Measurements from ENCODE around the gene KCNG2. TPM values are rescaled to one million over a fixed set of nuclear protein-coding genes. Genes with fewer than 3 reads are reported as not detected.

KCNG2 gene
- polyA plus RNA-seq, 1 of the 3 experiments (the other 2 are of a cell fraction), result not detected

- H3K4me1 ChIP-seq (ENCODE audit: control insufficient read depth in 1 of 2, insufficient read depth in 2 of 2, low read depth in 1 of 2, low read length in 1 of 2), result no peaks in the 10 kb centered on the region
- 91% methylated on average over 22 of the region's 24 CpGs for WGBS (ENCODE audit: low lambda C conversion rate)
- POLR2A ChIA-PET, result no interaction called here
Measured at GRCh38 chr18:79921984-79922965, 124.5 kb downstream of the KCNG2 start.

GRCh38 chr18:79922971-79923411 lies 125.3 kb downstream of the KCNG2 start:
- H3K9me3 ChIP-seq, result no peaks in the 10 kb centered on the region
- H3K9me2 ChIP-seq, result no peaks in the 10 kb centered on the region
- no peak overlapping the region for H3K4me3 ChIP-seq (ENCODE audit: low read depth in 2 of 2, low read length in 1 of 2)
- WGBS (ENCODE audit: low lambda C conversion rate), result 95% methylated on average over 17 of the region's 17 CpGs
- CTCF ChIA-PET, result no interaction called here
- peaks cover 2% of the 10 kb centered on the region; the same call in 1 of the 2 replicates for H3K79me2 ChIP-seq (ENCODE audit: insufficient read depth)
- no peak for DNase-seq
- no peak overlapping the region for H2AFZ ChIP-seq (ENCODE audit: low read depth)
- no peaks in the 10 kb centered on the region for H3K27me3 ChIP-seq (ENCODE audit: insufficient read depth)
- H3K4me2 ChIP-seq, result no peak overlapping the region
- H4K20me1 ChIP-seq (ENCODE audit: insufficient read depth), result no peaks in the 10 kb centered on the region
- no peaks in the 10 kb centered on the region for H3F3A ChIP-seq (replicated peaks; ENCODE audit: insufficient read depth)
- no peak overlapping the region for H3K27ac ChIP-seq (ENCODE audit: low read depth in 2 of 2, low read length in 1 of 2)
- POLR2A ChIA-PET, result no interaction called here
- no peak for TF ChIP-seq GABPA (IDR thresholded peaks at IDR 0.05; ENCODE audit: low read depth)
- TF ChIP-seq RAD21 (IDR thresholded peaks at IDR 0.05; ENCODE audit: low read length), result no peak
- TF ChIP-seq RFX5 (IDR thresholded peaks at IDR 0.05; ENCODE audit: low read length), result no peak
- TF ChIP-seq PBX3 (IDR thresholded peaks at IDR 0.05), result no peak
- no peak for TF ChIP-seq CTCF (IDR thresholded peaks at IDR 0.05)
- TF ChIP-seq EP300 (IDR thresholded peaks at IDR 0.05; ENCODE audit: borderline replicate concordance in 1 of 2, low read depth in 1 of 2, low read length in 1 of 2), result no peak
- no peak for TF ChIP-seq FOSL2 (IDR thresholded peaks at IDR 0.05; ENCODE audit: borderline replicate concordance, low read depth)
- TF ChIP-seq SMC3 (IDR thresholded peaks at IDR 0.05; ENCODE audit: low read depth, low read length), result no peak
- no peak for TF ChIP-seq USF2 (IDR thresholded peaks at IDR 0.05; ENCODE audit: borderline replicate concordance, low read depth, low read length)
- TF ChIP-seq TEAD4 (IDR thresholded peaks at IDR 0.05; ENCODE audit: borderline replicate concordance, insufficient read depth), result no peak
- TF ChIP-seq JUND (IDR thresholded peaks at IDR 0.05), result no peak
- TF ChIP-seq POLR2AphosphoS5 (IDR thresholded peaks at IDR 0.05; ENCODE audit: low read depth, low read length), result no peak
- no peak for TF ChIP-seq GATA2 (CRISPR knock-in tag; IDR thresholded peaks at IDR 0.05)
- H3K36me3 ChIP-seq (replicated peaks in 1 of 2; ENCODE audit: control insufficient read depth in 1 of 2, insufficient read depth in 2 of 2, low read length in 1 of 2), result peaks cover 3 to 6% of the 10 kb centered on the region in 2 experiments
- H3K9ac ChIP-seq, result no peak overlapping the region
- H3K4me1 ChIP-seq (ENCODE audit: control insufficient read depth in 1 of 2, insufficient read depth in 2 of 2, low read depth in 1 of 2, low read length in 1 of 2), result no peaks in the 10 kb centered on the region

More at GRCh38 chr18:79921984-79922965, 124.5 kb downstream of the KCNG2 start:
- Histone ChIP-seq H2AFZ (ENCODE audit: low read depth) (no peak overlapping the region), H3K79me2 (ENCODE audit: insufficient read depth) (no peaks in the 10 kb centered on the region), H3K9me3 (no peaks in the 10 kb centered on the region), H4K20me1 (ENCODE audit: insufficient read depth) (no peaks in the 10 kb centered on the region), H3K36me3 (replicated peaks in 1 of 2; ENCODE audit: control insufficient read depth in 1 of 2, insufficient read depth in 2 of 2, low read length in 1 of 2) (peaks cover 3 to 6% of the 10 kb centered on the region in 2 experiments), H3K27me3 (ENCODE audit: insufficient read depth) (no peaks in the 10 kb centered on the region), H3K9me2 (no peaks in the 10 kb centered on the region), H3K27ac (ENCODE audit: low read depth in 2 of 2, low read length in 1 of 2) (no peak overlapping the region), H3K4me3 (ENCODE audit: low read depth in 2 of 2, low read length in 1 of 2) (no peak overlapping the region), H3K9ac (no peak overlapping the region), H3K4me2 (no peak overlapping the region), H3F3A (replicated peaks; ENCODE audit: insufficient read depth) (no peaks in the 10 kb centered on the region)
- TF ChIP-seq MXI1 (IDR thresholded peaks at IDR 0.05; ENCODE audit: low read depth, low read length) (no peak), EZH2phosphoT487 (IDR thresholded peaks at IDR 0.05; ENCODE audit: borderline replicate concordance, low read depth) (no peak), RCOR1 (IDR thresholded peaks at IDR 0.05; ENCODE audit: low read length) (no peak), RAD21 (IDR thresholded peaks at IDR 0.05; ENCODE audit: low read length) (no peak), ZBTB33 (IDR thresholded peaks at IDR 0.05; ENCODE audit: borderline replicate concordance, low read depth) (no peak)
- CTCF ChIA-PET, result no interaction called here
- DNase-seq, result no peak

All from SK-N-SH (cell line).